OCI-LY7 (cell line): ENCODE measurements around the gene INHBE. TPM values are rescaled to one million over a fixed set of nuclear protein-coding genes. Genes with fewer than 3 reads are reported as not detected.

ENCODE experiments used
- BruUV-seq: library from RNA; stranded (reverse); fragments of 400-500 nt; replicated peaks from 2 replicates; lab custom pipeline; 2021; lab: Mats Ljungman, UMichigan
- CTCF ChIA-PET: fragments of 300-600 bp; sonication (Branson Sonifier 250); formaldehyde crosslinking; loops from one replicate; lab custom pipeline; 2022; ENCODE audit warnings: antibody characterized with exemption; ENCODE audit not compliant: unreplicated experiment; lab: Charles Lee
- POLR2A ChIA-PET: fragments of 300-600 bp; sonication (Branson Sonifier 250); formaldehyde crosslinking; loops from one replicate; lab custom pipeline; 2022; ENCODE audit warnings: antibody characterized with exemption; lab: Charles Lee
- DNase-seq: peaks from one replicate; pipeline ENCODE4 v3.0.0-alpha.2; 2015; ENCODE audit warnings: low spot score
- H2AFZ ChIP-seq: fragments of 200-600 bp; sonication (generic), shearing (Covaris generic); 2 replicates; pipeline ENCODE4 v1.6.1; 2014; ENCODE audit warnings: mild to moderate bottlenecking, antibody characterized with exemption, low read length, moderate library complexity
- H3K27ac ChIP-seq: fragments of 200-600 bp; sonication (generic); 2 replicates; pipeline ENCODE4 v1.5.1; 2014; ENCODE audit warnings: mixed run types, low read depth, mild to moderate bottlenecking, moderate library complexity, low read length, inconsistent platforms; ENCODE audit not compliant: poor library complexity, severe bottlenecking
- H3K36me3 ChIP-seq: fragments of 200-600 bp; sonication (generic); 2 replicates; pipeline ENCODE4 v1.6.1; 2014; ENCODE audit warnings: mild to moderate bottlenecking, antibody characterized with exemption, low read length, moderate library complexity, mixed read lengths; ENCODE audit not compliant: insufficient read depth
- H3K4me1 ChIP-seq: fragments of 200-600 bp; sonication (generic); 2 replicates; pipeline ENCODE4 v1.5.1; 2014; ENCODE audit warnings: mild to moderate bottlenecking, low read length; ENCODE audit not compliant: insufficient read depth, poor library complexity, severe bottlenecking
- H3K4me2 ChIP-seq: fragments of 200-600 bp; sonication (generic); 2 replicates; pipeline ENCODE4 v1.6.1; 2014; ENCODE audit warnings: mild to moderate bottlenecking, low read length
- H3K4me3 ChIP-seq: fragments of 200-600 bp; sonication (generic); 2 replicates; pipeline ENCODE4 v1.5.1; 2014; ENCODE audit warnings: mild to moderate bottlenecking, low read depth, low read length; ENCODE audit not compliant: poor library complexity, severe bottlenecking
- H3K79me2 ChIP-seq: fragments of 200-600 bp; sonication (generic); 2 replicates; pipeline ENCODE4 v1.6.1; 2016; ENCODE audit warnings: low read depth, mild to moderate bottlenecking, low read length, moderate library complexity, mixed read lengths; ENCODE audit not compliant: insufficient read depth
- H3K9me2 ChIP-seq: fragments of 200-600 bp; sonication (generic); 2 replicates; pipeline ENCODE4 v1.6.1; 2016; ENCODE audit warnings: mild to moderate bottlenecking, low read length, mixed read lengths; ENCODE audit not compliant: insufficient read depth
- H3K9me3 ChIP-seq: fragments of 200-600 bp; sonication (generic); 2 replicates; pipeline ENCODE4 v1.6.1; 2014; ENCODE audit warnings: mild to moderate bottlenecking, mixed run types, low read length, mixed read lengths
- H4K20me1 ChIP-seq: fragments of 200-600 bp; sonication (generic); 2 replicates; pipeline ENCODE4 v1.6.1; 2014; ENCODE audit warnings: mild to moderate bottlenecking, antibody characterized with exemption, low read length, moderate library complexity, mixed read lengths; ENCODE audit not compliant: insufficient read depth
- CTCF ChIP-seq: fragments of 200-600 bp; sonication (generic); conservative IDR thresholded peaks from 2 replicates; pipeline ENCODE4 v1.5.1; 2014; ENCODE audit warnings: mild to moderate bottlenecking, antibody characterized with exemption, low read length, moderate library complexity, mixed read lengths
- EZH2phosphoT487 ChIP-seq: fragments of 200-600 bp; sonication (generic); IDR thresholded peaks from 2 replicates; pipeline ENCODE4 v1.6.1; 2018; ENCODE audit warnings: low read depth, borderline replicate concordance, mild to moderate bottlenecking, mixed run types, antibody characterized with exemption, low read length, moderate library complexity, mixed read lengths
- intact Hi-C: fragments of 100-400 bp; cut with micrococcal nuclease; formaldehyde crosslinking; loops from one replicate; pipeline ENCODE4 v1.10.0; 2022; ENCODE audit not compliant: unreplicated experiment
- total RNA-seq, 2 experiments: library from RNA; depleted of rRNA in 1 of 2; stranded (reverse); fragments of >200 nt in 1 of 2; shearing (Covaris generic) in 1 of 2; gene quantifications; 2 replicates each; pipeline ENCODE4 v1.2.3, GENCODE V29; 2014 to 2022

The INHBE gene
- total RNA-seq, 2 experiments from 2014 or later, result 3.2 to 4.0 TPM

- Histone ChIP-seq H3K27ac (no peak overlapping the region), H4K20me1 (no peaks in the 10 kb centered on the region), H3K9me2 (no peaks in the 10 kb centered on the region), H3K36me3 (peaks cover 14% of the 10 kb centered on the region), H3K4me2 (peak overlapping the region; percentile 81), H3K4me1 (peaks cover 24% of the 10 kb centered on the region), H3K79me2 (peaks cover 14% of the 10 kb centered on the region), H3K9me3 (no peaks in the 10 kb centered on the region), H3K4me3 (peak overlapping the region; percentile 70), H2AFZ (no peak overlapping the region)
- no peak for DNase-seq
- POLR2A ChIA-PET, result interaction anchor here (0.6 to 1.9 kb wide), 4 partner anchors 18 to 703 kb away, joined by 3 to 5 read pairs (median 4); no protein-coding TSS in a partner anchor
- CTCF ChIA-PET, result no interaction called here
- TF ChIP-seq CTCF, result no peak
- no peak for TF ChIP-seq EZH2phosphoT487
- intact Hi-C loops, result no loop called here
- BruUV-seq, result no TSS peak
These were observed 26.1 kb upstream of the INHBE start for GRCh38 chr12:57428965-57429364.

GRCh38 chr12:57429473-57430111 is 25.5 kb upstream of the INHBE start:
- POLR2A ChIA-PET, result interaction anchor here (0.6 to 1.9 kb wide), 8 partner anchors 9 to 704 kb away, joined by 3 to 6 read pairs (median 4); no protein-coding TSS in a partner anchor
- Histone ChIP-seq H3K9me2 (no peaks in the 10 kb centered on the region), H2AFZ (no peak overlapping the region; the same call in 1 of the 2 replicates), H3K9me3 (no peaks in the 10 kb centered on the region), H3K4me1 (peaks cover 24% of the 10 kb centered on the region), H3K4me3 (peak overlapping the region; percentile 70), H3K79me2 (peaks cover 14% of the 10 kb centered on the region), H3K36me3 (peaks cover 8% of the 10 kb centered on the region; the same call in 1 of the 2 replicates), H4K20me1 (no peaks in the 10 kb centered on the region), H3K27ac (peak overlapping the region; percentile 59), H3K4me2 (peak overlapping the region; percentile 81)
- BruUV-seq, result TSS peak; percentile 88
- no peak for DNase-seq
- TF ChIP-seq EZH2phosphoT487 (no peak), CTCF (no peak)
- intact Hi-C loops, result no loop called here
- CTCF ChIA-PET, result interaction anchor here (1.0 to 1.2 kb wide), 3 partner anchors 8 to 29 kb away, joined by 3 to 12 read pairs (median 5); partner anchors contain the start of gene INHBE
